BE2C (cell line): ENCODE results near the gene IRX4.

ENCODE experiments used
- DNase-seq: peaks from one replicate; pipeline ENCODE4 v3.0.0-alpha.2; 2020
- H3K27me3 ChIP-seq: fragments of 250-450 bp; sonication (Bioruptor Pico); 2 replicates; pipeline ENCODE4 v1.5.1; 2020; ENCODE audit warnings: mild to moderate bottlenecking
- H3K36me3 ChIP-seq: fragments of 250-450 bp; sonication (Bioruptor Pico); 2 replicates; pipeline ENCODE4 v1.5.1; 2020; ENCODE audit warnings: mild to moderate bottlenecking
- H3K4me1 ChIP-seq: fragments of 250-450 bp; sonication (Bioruptor Pico); 2 replicates; pipeline ENCODE4 v1.5.1; 2020
- H3K4me3 ChIP-seq: 2 replicates; pipeline ENCODE4 v1.5.1; 2011; ENCODE audit warnings: low read depth, low read length
- H3K9me3 ChIP-seq: fragments of 250-450 bp; sonication (Bioruptor Pico); 2 replicates; pipeline ENCODE4 v1.5.1; 2020
- CTCF ChIP-seq: IDR thresholded peaks from 2 replicates; pipeline ENCODE4 v1.5.1; 2012; ENCODE audit warnings: mild to moderate bottlenecking, low read depth, low read length

Gene IRX4

GRCh38 chr5:1914471-1914870, 31.7 kb upstream of the IRX4 start:
- no peaks in the 10 kb centered on the region for H3K9me3 ChIP-seq

GRCh38 chr5:1913578-1913977, 30.9 kb upstream of the IRX4 start:
- H3K4me1 ChIP-seq = no peaks in the 10 kb centered on the region
- no peak for TF ChIP-seq CTCF
- no peaks in the 10 kb centered on the region for H3K9me3 ChIP-seq
- DNase-seq = no peak
- H3K36me3 ChIP-seq = no peaks in the 10 kb centered on the region
- no peak overlapping the region for H3K4me3 ChIP-seq
- H3K27me3 ChIP-seq = peaks cover 61% of the 10 kb centered on the region

More at GRCh38 chr5:1914471-1914870, 31.7 kb upstream of the IRX4 start:
- H3K27me3 ChIP-seq = peaks cover 64% of the 10 kb centered on the region
- no peak overlapping the region for H3K4me3 ChIP-seq
- no peak for DNase-seq
- H3K4me1 ChIP-seq = no peaks in the 10 kb centered on the region
- TF ChIP-seq CTCF = no peak
- H3K36me3 ChIP-seq = no peaks in the 10 kb centered on the region

GRCh38 chr5:1912951-1913565, 30.3 kb upstream of the IRX4 start:
- peaks cover 56% of the 10 kb centered on the region for H3K27me3 ChIP-seq
- no peaks in the 10 kb centered on the region for H3K36me3 ChIP-seq
- TF ChIP-seq CTCF = no peak
- H3K9me3 ChIP-seq = no peaks in the 10 kb centered on the region
- H3K4me1 ChIP-seq = no peaks in the 10 kb centered on the region
- no peak overlapping the region for H3K4me3 ChIP-seq
- DNase-seq = peak; percentile 3

GRCh38 chr5:1911773-1912235, 29.1 kb upstream of the IRX4 start:
- peaks cover 57% of the 10 kb centered on the region for H3K27me3 ChIP-seq
- TF ChIP-seq CTCF = no peak
- H3K4me3 ChIP-seq = no peak overlapping the region
- H3K4me1 ChIP-seq = no peaks in the 10 kb centered on the region
- peak; percentile 2 for DNase-seq
- no peaks in the 10 kb centered on the region for H3K36me3 ChIP-seq
- no peaks in the 10 kb centered on the region for H3K9me3 ChIP-seq

- DNase-seq = peak; percentile 1
- H3K4me3 ChIP-seq = no peak overlapping the region
- H3K9me3 ChIP-seq = no peaks in the 10 kb centered on the region
- no peaks in the 10 kb centered on the region for H3K4me1 ChIP-seq
- H3K36me3 ChIP-seq = no peaks in the 10 kb centered on the region
- H3K27me3 ChIP-seq = peaks cover 52% of the 10 kb centered on the region
- TF ChIP-seq CTCF = no peak
Observed at GRCh38 chr5:1910861-1911772, 28.4 kb upstream of the IRX4 start.
